DMS53 (cell line): ENCODE measurements around the gene YPEL5.
"Not testable (repeated sequence)": the region's sequence is repeated elsewhere in the genome, so short reads cannot be mapped to it uniquely, and the experiment has no call there.

Experiments
- DNase-seq: peaks from one replicate; lab custom pipeline; 2025; lab: John Stamatoyannopoulos, UW

Gene YPEL5

DNA sequence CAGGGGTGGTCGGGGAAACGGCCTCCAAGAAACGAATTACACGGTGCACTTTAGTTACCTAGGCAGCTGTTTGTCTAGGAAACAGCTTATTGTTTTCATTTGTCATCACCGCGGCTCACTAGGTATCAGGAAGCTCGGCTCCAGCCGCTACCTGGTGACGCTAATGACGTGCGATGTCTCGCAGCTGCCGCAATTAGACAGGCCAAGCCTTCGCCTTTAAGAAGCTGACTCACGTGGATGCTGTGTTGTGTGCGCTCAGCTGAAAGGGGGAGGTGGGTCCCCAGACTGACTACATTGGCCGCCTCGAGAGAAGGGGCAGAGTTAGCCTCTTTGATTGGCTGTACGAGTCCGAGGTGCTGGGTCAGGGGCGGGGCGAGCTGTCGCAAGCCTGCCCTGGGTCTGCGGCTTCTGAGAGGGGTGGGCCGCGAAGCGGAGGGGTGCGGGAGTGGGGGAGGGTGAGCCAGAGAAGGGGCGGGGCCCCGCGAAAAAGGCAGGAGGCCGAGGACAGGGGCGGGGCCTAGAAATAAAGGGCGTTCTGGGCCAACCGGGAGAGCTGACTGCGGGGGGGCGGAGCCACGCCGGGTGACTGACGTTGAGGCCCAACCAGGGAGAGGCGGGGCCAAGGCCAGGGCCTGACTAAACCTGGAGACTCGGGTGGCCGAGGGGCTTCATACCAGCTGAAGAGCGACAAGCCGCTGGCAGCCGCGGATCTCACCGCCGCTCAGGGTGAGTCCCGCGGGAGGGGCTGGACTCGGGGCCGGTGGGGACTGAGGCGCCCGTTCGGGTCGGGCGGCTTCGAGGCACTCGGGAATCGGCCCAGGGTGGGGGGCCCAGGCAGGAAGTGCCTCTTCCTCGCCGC lies at the start of gene YPEL5:
Gene YPEL5 (plus strand): TSS at position 671 of the 859 bp plus-strand sequence. CDS start 9,645 bp downstream, outside the sequence.
- DNase-seq = peak; percentile 100

DNA sequence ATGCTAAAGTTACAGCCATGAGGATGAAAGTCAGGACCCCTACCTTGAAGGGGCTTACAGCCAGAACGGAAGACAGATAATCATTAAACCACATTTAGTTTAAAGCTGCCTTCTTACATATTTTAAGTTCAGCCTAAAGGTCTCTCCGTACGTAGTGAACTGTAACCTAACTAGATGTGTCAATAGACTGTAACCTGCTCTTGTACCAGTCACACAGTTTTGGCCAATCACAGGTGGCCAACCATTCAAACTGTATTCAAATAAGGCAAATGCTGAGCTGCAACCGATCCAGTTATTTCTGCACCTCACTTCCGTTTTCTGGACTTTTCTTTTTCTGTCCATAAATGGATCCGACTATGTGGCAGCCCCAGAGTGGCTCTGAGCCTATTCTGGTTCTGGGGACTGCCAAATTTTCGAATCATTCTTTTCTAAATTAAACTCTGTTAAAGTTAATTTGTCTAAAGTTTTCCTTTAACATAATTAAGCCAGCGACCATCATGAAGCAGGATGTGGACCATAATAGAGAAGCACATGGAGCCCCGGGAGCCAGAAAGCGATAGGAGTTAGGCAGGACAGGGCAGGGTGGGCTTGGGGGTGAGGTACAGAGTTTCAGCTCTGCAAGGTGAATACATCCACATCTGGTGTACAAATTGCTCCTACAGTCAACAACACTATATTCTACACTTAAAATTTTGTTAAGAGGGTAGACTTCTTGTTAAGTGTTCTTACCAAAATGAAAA lies 48.4 kb upstream of the YPEL5 start:
- no peak for DNase-seq

- DNase-seq = not testable (repeated sequence)
Measured at GRCh38 chr2:30099366-30099765, 47.4 kb upstream of the YPEL5 start.

GRCh38 chr2:30100691-30101090 lies 46.1 kb upstream of the YPEL5 start:
- not testable (repeated sequence) for DNase-seq

GRCh38 chr2:30104307-30104706 lies 42.5 kb upstream of the YPEL5 start:
- DNase-seq = no peak

GRCh38 chr2:30105556-30105955 lies 41.3 kb upstream of the YPEL5 start:
- DNase-seq = no peak

DNA sequence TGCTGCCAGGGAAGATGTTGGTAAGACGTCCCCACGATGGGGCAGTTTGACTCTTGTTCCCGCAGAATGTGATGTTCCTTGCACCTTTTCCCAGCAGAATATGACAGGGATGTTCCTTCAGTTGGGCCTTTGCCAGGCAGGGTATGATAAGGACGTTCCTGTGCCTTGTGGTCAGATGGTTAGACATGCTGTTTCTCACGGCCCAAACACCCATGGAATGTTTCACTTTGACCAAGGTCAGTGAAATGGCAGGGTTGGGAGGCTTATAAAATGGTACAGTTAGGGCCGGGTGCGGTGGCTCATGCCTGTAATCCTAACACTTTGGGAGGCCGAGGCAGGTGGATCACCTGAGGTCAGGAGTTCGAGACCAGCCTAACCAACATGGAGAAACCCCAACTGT lies 40.3 kb upstream of the YPEL5 start:
- DNase-seq = no peak

GRCh38 chr2:30108192-30108591 lies 38.6 kb upstream of the YPEL5 start:
- no peak for DNase-seq

GRCh38 chr2:30108851-30109250 lies 38.0 kb upstream of the YPEL5 start:
- no peak for DNase-seq

DNA sequence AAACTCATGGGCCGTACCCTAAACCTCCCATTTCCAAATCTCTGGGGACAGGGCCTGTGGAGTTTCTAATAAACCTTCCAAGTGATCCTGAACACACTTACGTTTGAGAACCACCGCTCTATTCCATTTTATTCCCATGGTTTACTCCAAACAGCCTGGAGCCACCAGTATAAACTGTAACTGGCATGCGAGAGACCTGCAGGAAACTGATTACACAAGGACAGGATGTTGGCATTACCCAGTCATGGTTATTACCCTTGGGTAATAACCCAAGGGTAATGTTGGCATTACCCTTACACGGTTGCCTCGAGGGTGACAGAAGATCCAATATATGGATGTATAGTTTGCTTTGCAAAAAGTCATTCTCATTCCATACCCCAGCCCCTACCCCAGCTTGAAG lies 37.0 kb upstream of the YPEL5 start:
- DNase-seq = no peak

GRCh38 chr2:30110773-30111172 lies 36.0 kb upstream of the YPEL5 start:
- DNase-seq = no peak

DNA sequence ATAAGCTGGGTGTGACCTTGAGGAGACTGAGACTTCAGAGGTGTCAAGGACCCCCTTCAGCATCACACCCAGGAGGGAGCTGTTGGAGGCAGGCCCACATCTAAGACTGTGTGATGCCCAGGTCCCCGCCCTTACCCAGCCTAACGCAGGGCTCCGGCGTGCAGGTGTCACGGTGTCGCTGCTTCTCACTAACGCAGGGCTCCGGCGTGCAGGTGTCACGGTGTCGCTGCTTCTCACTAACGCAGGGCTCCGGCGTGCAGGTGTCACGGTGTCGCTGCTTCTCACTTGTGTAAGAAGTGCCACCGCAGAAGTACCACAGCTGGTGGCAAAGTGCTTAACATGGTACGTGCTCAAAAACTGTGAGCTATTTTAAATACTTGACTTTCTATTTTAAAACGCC lies 35.6 kb upstream of the YPEL5 start:
- peak; percentile 37 for DNase-seq

DNA sequence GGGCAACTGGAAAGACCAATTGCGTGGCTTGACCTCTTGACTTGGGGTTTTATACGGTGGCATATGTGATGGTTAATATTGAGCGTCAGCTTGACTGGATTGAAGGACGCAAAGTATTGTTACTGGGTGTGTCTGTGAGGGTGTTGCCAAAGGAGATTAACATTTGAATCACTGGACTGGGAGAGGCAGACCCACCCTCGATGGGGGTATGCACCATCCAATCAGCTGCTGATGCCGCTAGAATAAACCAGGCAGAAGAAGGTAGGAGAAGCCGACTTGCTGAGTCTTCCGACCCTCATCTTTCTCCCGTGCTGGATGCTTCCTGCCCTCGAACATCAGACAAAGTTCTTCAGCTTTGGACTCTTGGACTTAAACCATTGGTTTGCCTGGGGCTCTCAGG lies 34.2 kb upstream of the YPEL5 start:
- DNase-seq = no peak

GRCh38 chr2:30113617-30114293 lies 33.1 kb upstream of the YPEL5 start:
- DNase-seq = peak; percentile 67

DNA sequence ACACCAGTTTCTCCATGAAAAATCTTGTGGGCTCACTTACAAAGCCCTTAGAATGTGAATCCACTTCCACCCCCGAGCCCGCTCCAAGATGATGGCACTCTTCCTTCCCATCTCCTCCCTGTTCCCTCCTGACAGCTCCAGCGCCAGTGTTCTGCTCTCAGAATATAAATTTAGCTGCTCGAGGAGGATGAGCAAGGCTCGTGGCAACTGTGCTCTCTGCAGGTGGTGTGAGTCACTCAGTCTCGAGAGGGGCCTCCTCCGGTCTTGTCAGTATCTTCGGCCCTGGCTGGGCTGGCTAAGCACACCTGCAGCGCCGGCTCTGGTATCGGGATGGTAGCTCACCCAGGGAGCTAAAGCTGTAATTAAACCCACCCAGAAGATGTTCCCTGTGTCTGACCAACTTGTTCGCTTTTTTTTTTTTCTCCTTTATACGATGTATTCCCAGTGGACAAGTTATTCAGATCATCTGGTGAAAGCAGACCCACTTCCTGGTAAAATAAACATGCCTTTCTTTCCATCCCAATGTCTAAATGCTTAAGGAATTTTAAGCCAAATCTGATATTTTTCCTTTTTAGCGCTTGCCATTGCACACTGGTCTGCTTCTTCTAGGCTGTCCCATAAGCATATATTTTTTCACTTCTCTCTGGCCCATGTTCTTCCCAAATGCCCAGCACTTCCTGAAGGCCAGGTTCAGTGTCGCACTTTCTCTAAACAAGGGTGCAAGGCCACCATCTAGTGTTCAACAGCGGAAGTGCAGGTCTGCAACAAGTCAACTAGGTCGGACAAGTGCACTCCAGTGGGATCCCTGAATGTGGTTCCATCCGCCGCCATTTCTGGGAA lies 31.4 kb upstream of the YPEL5 start:
- peak; percentile 86 for DNase-seq

- DNase-seq = no peak
Measured at GRCh38 chr2:30115981-30116285, 30.9 kb upstream of the YPEL5 start.

- DNase-seq = no peak
Measured at GRCh38 chr2:30122362-30122761, 24.4 kb upstream of the YPEL5 start.

DNA sequence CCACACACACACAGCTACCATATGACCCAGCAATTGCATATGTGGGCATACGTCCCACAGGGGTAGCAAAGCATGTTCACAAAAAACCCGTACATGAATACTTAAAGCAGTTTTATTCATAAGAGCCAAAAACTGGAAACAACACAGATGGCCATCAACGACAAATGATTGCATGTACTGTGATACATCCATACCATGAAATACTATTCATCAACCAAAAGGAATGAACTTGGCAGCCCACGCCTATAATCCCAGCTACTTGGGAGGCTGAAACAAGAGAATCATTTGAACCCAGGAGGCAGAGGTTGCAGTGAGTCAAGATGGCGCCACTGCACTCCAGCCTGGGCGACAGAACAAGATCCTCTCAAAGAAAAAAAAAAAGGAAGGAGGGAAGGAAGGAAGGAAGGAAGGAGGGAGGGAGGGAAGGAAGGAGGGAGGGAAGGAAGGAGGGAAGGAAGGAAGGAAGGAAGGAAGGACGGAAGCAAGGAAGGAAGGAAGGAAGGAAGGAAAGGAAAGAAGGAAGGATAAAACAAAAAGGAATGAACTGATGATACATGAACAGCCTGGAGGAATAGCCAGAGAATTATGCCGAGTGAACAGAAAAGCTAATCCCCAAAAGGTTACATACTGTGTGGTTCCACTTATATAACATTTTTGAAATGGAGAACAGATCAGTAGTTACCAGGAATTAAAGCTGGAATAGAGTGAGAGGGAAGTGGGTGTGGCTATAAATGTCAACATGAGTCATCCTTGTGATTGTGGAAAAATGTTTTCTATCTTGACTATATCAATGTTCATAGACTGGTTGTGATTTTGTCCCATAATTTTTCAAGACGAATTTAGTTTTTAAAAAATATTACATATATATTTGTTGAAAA lies 19.6 kb upstream of the YPEL5 start:
- peak; percentile 47 for DNase-seq

DNA sequence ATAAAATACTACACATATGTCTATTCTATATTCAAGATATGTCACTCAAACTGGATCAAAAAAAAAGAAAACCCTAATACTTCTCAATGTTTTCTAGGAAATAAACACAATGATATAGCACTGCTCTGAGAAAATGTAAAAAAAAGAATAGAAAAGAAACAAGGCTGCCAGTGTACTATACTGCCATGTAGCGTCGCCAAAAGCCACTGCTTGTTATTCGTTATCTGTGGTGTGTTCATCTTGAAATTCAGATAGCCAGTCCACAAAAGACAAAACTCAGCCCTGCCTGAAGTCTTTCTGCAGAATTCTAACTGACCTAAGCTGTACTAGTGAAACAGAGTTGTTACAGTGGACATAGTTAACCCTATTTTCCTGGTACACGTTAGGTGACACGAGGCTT lies 12.2 kb upstream of the YPEL5 start:
- no peak for DNase-seq

DNA sequence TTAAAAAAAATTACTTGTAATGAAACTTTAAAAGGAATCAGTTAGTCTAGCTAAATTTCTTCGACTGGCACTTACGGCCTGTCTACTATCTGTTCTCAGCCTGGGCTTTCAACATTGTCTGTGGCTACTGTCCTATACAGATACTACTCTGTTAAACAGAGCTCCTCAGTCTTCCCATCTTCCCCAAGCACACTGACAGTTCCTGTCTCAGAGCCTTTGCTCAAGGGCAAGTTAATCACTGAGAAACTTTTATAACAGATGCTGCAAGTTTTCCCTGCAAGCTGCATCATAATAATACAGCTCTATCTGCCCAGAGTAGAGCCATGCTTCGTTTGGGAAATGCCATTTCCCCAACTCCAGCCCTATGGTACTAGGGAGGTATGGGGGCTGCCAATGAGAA lies 11.3 kb upstream of the YPEL5 start:
- no peak for DNase-seq
